Tibial artery (tissue), 4 donors: ENCODE results near the gene SLC7A1.

ENCODE experiments used
- DNase-seq, 2 donors: peaks; one replicate each; pipeline ENCODE4 v3.0.0-alpha.2; 2019
- H3K27ac ChIP-seq, 2 donors: fragments of 200-600 bp; sonication (generic) in 1 of 2; 1 replicate in 1 of 2; 2 replicates in 1 of 2; pipeline ENCODE4 v1.5.1; 2018 to 2019; ENCODE audit warnings: mild to moderate bottlenecking in 1 of 2
- H3K27me3 ChIP-seq, 2 donors: fragments of 200-600 bp; sonication (generic) in 1 of 2; one replicate each; pipeline versions ENCODE4 v1.5.1 to v1.6.0; 2016 to 2019
- H3K36me3 ChIP-seq, 3 donors: fragments of 200-600 bp; sonication (generic) in 2 of 3; one replicate each; pipeline ENCODE4 v1.5.1; 2016 to 2019; ENCODE audit warnings: mild to moderate bottlenecking in 2 of 3
- H3K4me1 ChIP-seq, 4 donors: fragments of 200-600 bp; sonication (generic) in 2 of 4; 1 replicate in 3 of 4; 2 replicates in 1 of 4; pipeline ENCODE4 v1.5.1; 2016 to 2019
- H3K4me3 ChIP-seq, 2 donors: fragments of 200-600 bp; sonication (generic) in 1 of 2; 1 replicate in 1 of 2; 2 replicates in 1 of 2; pipeline ENCODE4 v1.5.1; 2018 to 2019; ENCODE audit warnings: mild to moderate bottlenecking in 2 of 2
- H3K9me3 ChIP-seq, 3 donors: fragments of 200-600 bp; sonication (generic) in 1 of 3; one replicate each; pipeline ENCODE4 v1.5.1; 2016 to 2019
- intact Hi-C: fragments of 100-400 bp; cut with DNase I; formaldehyde crosslinking; loops from one replicate; pipeline ENCODE4 v1.15.0; 2023; ENCODE audit warnings: low total_unique reads
- TF ChIP-seq, protein P1 (sequence below), 2 experiments: fragments of 200-600 bp in 1 of 2; fragments of 450-650 bp in 1 of 2; IDR thresholded peaks; one replicate each; pipeline ENCODE4 v1.5.1; 2017 to 2019; ENCODE audit warnings: antibody characterized with exemption in 2 of 2, mild to moderate bottlenecking in 1 of 2, moderate library complexity in 1 of 2

Gene SLC7A1

GRCh38 chr13:29484796-29485195 lies 110.7 kb downstream of the SLC7A1 start:
- Histone ChIP-seq H3K36me3 (no peaks in the 10 kb centered on the region), H3K27me3 (no peaks in the 10 kb centered on the region), H3K27ac (no peak overlapping the region), H3K4me3 (no peak overlapping the region), H3K9me3 (no peaks in the 10 kb centered on the region), H3K4me1 (no peaks in the 10 kb centered on the region)
- intact Hi-C loops, result no loop called here
- TF ChIP-seq, protein P1, sequence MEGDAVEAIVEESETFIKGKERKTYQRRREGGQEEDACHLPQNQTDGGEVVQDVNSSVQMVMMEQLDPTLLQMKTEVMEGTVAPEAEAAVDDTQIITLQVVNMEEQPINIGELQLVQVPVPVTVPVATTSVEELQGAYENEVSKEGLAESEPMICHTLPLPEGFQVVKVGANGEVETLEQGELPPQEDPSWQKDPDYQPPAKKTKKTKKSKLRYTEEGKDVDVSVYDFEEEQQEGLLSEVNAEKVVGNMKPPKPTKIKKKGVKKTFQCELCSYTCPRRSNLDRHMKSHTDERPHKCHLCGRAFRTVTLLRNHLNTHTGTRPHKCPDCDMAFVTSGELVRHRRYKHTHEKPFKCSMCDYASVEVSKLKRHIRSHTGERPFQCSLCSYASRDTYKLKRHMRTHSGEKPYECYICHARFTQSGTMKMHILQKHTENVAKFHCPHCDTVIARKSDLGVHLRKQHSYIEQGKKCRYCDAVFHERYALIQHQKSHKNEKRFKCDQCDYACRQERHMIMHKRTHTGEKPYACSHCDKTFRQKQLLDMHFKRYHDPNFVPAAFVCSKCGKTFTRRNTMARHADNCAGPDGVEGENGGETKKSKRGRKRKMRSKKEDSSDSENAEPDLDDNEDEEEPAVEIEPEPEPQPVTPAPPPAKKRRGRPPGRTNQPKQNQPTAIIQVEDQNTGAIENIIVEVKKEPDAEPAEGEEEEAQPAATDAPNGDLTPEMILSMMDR (IDR thresholded peaks at IDR 0.05), result no peak
- DNase-seq, result no peak

- no peak overlapping the region for H3K4me3 ChIP-seq
- no peaks in the 10 kb centered on the region for H3K36me3 ChIP-seq
- H3K27me3 ChIP-seq, result no peaks in the 10 kb centered on the region
- no peak for DNase-seq
- no peaks in the 10 kb centered on the region for H3K9me3 ChIP-seq
- no peaks in the 10 kb centered on the region for H3K4me1 ChIP-seq
- H3K27ac ChIP-seq, result no peak overlapping the region
- intact Hi-C loops, result no loop called here
- TF ChIP-seq, protein P1 (IDR thresholded peaks at IDR 0.05), result no peak
Measured at GRCh38 chr13:29484236-29484635, 111.3 kb downstream of the SLC7A1 start.

DNA sequence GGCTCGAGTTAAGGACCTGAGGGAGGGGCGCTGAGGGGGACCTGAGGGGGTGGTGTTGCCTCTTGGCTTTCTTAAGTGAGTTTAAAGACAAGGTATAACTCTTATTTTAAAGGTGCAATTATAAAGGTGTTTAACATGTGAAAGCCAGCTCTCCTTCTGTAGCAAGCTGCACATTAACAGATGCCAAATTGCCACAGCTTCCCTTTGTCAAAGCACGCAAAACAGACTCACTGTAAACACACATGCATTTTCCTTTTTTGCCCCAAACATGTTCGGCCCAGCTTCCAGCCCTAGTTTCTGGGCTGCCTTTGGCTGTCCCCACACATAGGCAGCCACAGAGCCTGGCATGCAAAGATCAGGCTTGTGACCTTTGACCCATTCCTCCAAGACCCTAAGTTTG lies 111.9 kb downstream of the SLC7A1 start:
- no peak overlapping the region for H3K4me3 ChIP-seq
- H3K4me1 ChIP-seq, result no peaks in the 10 kb centered on the region
- H3K27ac ChIP-seq, result no peak overlapping the region
- H3K36me3 ChIP-seq, result no peaks in the 10 kb centered on the region
- no peak for DNase-seq
- TF ChIP-seq, protein P1 (IDR thresholded peaks at IDR 0.05), result no peak
- no peaks in the 10 kb centered on the region for H3K27me3 ChIP-seq
- H3K9me3 ChIP-seq, result no peaks in the 10 kb centered on the region
- intact Hi-C loops, result no loop called here

GRCh38 chr13:29483211-29483610 lies 112.3 kb downstream of the SLC7A1 start:
- Histone ChIP-seq H3K4me1 (no peaks in the 10 kb centered on the region), H3K27me3 (no peaks in the 10 kb centered on the region), H3K27ac (no peak overlapping the region), H3K4me3 (no peak overlapping the region), H3K9me3 (no peaks in the 10 kb centered on the region), H3K36me3 (no peaks in the 10 kb centered on the region)
- DNase-seq, result no peak
- TF ChIP-seq, protein P1 (IDR thresholded peaks at IDR 0.05), result no peak
- intact Hi-C loops, result no loop called here

GRCh38 chr13:29482504-29482903 lies 113.0 kb downstream of the SLC7A1 start:
- no peak overlapping the region for H3K27ac ChIP-seq
- TF ChIP-seq, protein P1 (IDR thresholded peaks at IDR 0.05), result no peak
- no peaks in the 10 kb centered on the region for H3K4me1 ChIP-seq
- H3K9me3 ChIP-seq, result no peaks in the 10 kb centered on the region
- no peak for DNase-seq
- no peak overlapping the region for H3K4me3 ChIP-seq
- intact Hi-C loops, result no loop called here
- H3K36me3 ChIP-seq, result no peaks in the 10 kb centered on the region
- no peaks in the 10 kb centered on the region for H3K27me3 ChIP-seq

- no peaks in the 10 kb centered on the region for H3K36me3 ChIP-seq
- H3K9me3 ChIP-seq, result no peaks in the 10 kb centered on the region
- intact Hi-C loops, result no loop called here
- no peaks in the 10 kb centered on the region for H3K4me1 ChIP-seq
- H3K27me3 ChIP-seq, result no peaks in the 10 kb centered on the region
- DNase-seq, result no peak
- no peak overlapping the region for H3K4me3 ChIP-seq
- no peak overlapping the region for H3K27ac ChIP-seq
- TF ChIP-seq, protein P1 (IDR thresholded peaks at IDR 0.05), result no peak
Measured at GRCh38 chr13:29481603-29482002, 113.9 kb downstream of the SLC7A1 start.
